Measurements from ENCODE around the gene CDC37L1.
"Not testable (repeated sequence)": the region's sequence is repeated elsewhere in the genome, so short reads cannot be mapped to it uniquely, and the experiment has no call there.

The CDC37L1 gene

DNA sequence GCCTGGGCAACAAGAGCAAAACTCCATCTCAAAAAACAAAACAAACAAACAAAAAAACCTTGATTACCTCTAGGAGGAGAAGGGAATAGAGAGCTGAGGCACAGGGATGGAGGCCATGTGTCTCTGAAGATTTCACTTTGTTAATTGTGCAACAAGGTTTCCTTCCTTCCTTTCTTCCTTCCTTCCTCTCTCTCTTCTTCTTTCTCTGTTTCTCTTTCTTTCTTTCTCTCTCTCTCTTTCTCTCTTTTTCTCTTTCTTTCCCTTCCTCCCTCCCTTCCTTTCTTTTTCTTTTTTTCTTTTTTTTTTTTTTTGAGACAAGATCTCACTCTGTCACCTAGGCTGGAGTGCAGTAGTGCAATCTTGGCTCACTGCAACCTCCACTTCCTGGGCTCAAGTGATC is 75.2 kb downstream of the CDC37L1 start:
- DNase-seq (ENCODE audit: low spot score) = not testable (repeated sequence)

- DNase-seq (ENCODE audit: low spot score) = no peak
Measured at GRCh38 chr9:4755026-4755609, 75.7 kb downstream of the CDC37L1 start.

GRCh38 chr9:4756420-4756819 is 77.1 kb downstream of the CDC37L1 start:
- DNase-seq (ENCODE audit: low spot score) = no peak
